ENCODE results near the gene PABPC1L.

DNA sequence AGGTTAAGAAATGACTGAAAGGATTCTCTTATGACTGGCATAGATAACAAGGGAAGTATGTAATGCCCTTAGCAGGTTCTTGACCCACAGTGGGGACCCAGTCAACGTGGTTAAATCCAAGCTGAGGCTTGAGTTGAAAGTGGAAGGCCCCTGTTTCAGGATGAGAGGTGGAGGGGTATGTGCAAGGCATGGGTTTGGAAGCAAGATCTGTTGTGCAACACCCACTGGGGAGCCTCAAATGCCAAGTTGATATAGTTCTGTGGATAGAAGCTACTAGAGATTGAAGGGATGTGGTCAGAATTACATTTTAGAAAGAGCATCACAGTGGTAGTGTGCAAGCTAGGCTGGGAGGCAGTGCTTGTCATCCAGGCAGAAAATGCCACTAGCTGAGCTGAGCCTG lies 5.1 kb downstream of the PABPC1L start:
- TF ChIP-seq, protein P1, sequence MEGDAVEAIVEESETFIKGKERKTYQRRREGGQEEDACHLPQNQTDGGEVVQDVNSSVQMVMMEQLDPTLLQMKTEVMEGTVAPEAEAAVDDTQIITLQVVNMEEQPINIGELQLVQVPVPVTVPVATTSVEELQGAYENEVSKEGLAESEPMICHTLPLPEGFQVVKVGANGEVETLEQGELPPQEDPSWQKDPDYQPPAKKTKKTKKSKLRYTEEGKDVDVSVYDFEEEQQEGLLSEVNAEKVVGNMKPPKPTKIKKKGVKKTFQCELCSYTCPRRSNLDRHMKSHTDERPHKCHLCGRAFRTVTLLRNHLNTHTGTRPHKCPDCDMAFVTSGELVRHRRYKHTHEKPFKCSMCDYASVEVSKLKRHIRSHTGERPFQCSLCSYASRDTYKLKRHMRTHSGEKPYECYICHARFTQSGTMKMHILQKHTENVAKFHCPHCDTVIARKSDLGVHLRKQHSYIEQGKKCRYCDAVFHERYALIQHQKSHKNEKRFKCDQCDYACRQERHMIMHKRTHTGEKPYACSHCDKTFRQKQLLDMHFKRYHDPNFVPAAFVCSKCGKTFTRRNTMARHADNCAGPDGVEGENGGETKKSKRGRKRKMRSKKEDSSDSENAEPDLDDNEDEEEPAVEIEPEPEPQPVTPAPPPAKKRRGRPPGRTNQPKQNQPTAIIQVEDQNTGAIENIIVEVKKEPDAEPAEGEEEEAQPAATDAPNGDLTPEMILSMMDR (IDR thresholded peaks at IDR 0.05; ENCODE audit: insufficient read depth, low read length, poor library complexity, severe bottlenecking), result no peak
- no peak for TF ChIP-seq EZH2phosphoT487 (conservative IDR thresholded peaks at IDR 0.05; ENCODE audit: low read length)
